HG03521 (cell line): ENCODE results near the gene TSNAX.

Source experiments
- ATAC-seq: cut with Tn5 transposase; IDR thresholded peaks from one replicate; pipeline ENCODE4 v1.9.1; 2021; ENCODE audit warnings: mild to moderate bottlenecking, moderate library complexity; ENCODE audit not compliant: unreplicated experiment

TSNAX gene

DNA sequence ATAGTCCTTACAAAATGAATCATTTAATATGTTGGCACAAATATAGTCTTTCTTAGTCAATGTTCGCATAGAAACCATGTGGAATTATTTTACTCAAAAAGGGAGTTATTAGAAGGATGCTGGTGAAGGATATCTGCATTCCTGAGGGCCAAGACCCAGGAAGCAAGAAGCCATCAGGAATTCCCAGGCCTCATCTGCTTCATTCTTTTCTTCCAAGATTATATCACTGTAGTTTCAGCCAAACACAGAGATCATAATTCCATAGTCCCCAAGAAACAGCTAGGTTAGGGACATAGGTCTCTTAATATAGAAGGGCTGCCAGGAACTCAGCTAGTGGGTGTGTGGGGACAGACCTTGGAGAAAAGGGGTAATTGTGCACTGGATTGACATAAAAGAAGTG, 69.5 kb downstream of the TSNAX start:
- ATAC-seq: no peak

GRCh38 chr1:231600458-231600976, 72.0 kb downstream of the TSNAX start:
- ATAC-seq: no peak

- ATAC-seq: no peak
Measured at GRCh38 chr1:231601824-231602672, 73.6 kb downstream of the TSNAX start.

DNA sequence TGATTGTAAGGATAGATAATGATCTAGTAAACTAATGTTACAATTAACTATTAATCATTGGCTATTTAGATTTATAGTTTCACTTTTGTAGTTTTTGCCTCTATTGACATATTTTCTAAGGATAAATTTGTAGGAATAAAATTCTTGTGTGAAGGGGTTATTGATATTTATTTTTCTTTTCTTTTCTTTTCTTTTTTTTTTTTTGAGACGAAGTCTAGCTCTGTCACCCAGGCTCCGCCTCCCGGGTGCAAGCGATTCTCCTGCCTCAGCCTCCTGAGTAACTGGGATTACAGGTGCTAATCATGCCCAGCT, 74.2 kb downstream of the TSNAX start:
- no peak for ATAC-seq

DNA sequence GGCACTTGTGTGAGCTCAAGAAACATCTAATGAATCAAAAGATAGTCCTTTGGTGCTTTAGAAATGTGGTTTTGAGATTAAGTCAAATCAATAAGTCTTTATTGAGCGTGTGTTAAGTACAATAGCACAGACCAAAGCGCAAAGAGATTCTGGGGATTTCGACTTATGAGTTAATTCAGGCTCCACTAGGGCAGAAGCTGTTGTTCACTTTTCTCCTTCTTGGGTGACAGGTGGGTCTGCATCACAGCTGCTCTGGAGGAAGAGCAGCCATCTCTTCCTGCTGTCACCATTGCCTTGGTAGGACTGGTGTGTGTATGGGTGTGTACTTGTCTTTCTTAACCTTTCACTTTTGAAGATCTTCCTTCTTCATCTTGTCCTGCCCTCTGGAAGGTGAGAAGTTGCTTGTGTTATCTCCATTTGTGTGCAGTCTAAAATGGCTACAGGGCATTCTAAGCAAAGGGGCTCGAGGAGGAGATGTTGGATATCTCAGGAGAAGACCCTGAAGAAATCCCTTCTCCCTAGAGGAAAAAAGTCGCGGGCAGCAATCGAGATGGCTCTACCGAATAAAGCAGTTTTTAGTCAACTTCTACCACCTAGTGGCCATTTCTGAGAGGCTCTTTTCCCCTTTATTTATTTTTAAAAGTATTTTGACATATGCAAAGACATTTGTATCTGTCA, 75.3 kb downstream of the TSNAX start:
- ATAC-seq: peak; percentile 67

- no peak for ATAC-seq
Measured at GRCh38 chr1:231604276-231604621, 75.8 kb downstream of the TSNAX start.

- no peak for ATAC-seq
Measured at GRCh38 chr1:231605149-231606100, 77.0 kb downstream of the TSNAX start.

GRCh38 chr1:231606712-231607111, 78.2 kb downstream of the TSNAX start:
- ATAC-seq: no peak

DNA sequence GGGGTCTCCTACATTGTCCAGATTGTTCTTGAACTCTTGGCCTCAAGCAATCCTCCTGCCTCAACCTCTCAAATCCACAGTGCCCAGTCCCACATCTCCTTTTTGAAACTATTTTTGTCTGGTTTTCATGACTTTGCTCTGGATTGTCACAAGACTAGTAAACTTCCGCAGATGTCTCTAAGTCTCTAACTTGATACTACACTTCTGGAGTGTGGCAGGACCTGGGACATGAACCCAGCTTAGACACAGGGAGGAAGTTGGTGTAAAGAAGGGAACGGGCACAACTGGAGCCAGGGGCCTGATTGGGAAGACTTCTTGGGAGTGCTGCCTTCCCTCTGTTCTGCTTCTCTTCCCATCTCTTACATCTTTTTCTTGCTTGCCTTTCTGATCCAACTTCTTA, 81.9 kb downstream of the TSNAX start:
- no peak for ATAC-seq

- ATAC-seq: no peak
Measured at GRCh38 chr1:231611111-231611510, 82.6 kb downstream of the TSNAX start.

- no peak for ATAC-seq
Measured at GRCh38 chr1:231611851-231612250, 83.4 kb downstream of the TSNAX start.

- peak; percentile 96 for ATAC-seq
Measured at GRCh38 chr1:231612393-231613089, 84.1 kb downstream of the TSNAX start.

GRCh38 chr1:231613419-231614349, 85.2 kb downstream of the TSNAX start:
- no peak for ATAC-seq
